Measurements from ENCODE around the gene ZBTB42. TPM values are rescaled to one million over a fixed set of nuclear protein-coding genes. Genes with fewer than 3 reads are reported as not detected.

The ZBTB42 gene
- total RNA-seq, 1 experiment from 2014 or later, result 6.4 TPM

DNA sequence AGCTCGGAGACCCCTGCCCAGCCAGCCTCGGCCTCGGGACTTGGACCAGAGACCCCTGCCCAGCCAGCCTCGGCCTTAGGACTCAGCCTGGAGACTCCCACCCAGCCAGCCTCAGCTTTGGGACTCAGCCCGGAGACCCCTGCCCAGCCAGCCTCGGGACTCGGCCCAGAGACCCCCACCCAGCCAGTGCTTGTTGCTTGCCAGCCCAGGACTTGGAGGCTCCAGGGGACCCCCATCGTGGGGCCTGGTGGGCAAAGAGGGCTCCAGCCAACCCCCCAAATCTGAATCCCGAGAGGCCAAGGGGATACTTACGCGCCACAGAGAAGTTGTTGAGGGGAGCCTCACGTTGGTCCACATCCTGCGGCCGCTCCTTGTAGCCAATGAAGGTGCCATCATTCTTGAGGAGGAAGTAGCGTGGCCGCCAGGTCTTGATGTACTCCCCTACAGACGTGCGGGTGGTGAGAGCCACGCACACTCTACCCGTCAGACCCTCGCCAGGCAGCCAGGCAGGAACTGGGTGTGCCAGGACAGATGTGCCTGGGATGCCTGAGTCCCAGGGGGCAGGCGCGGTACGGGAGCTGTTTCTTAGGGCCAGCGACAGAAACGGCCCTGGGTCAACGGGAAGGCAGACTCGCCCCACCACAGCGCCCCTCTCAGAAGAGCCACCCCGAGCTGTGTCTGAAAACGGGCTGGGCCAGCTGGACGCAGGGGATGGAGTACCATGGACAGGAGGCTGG is 21.0 kb upstream of the ZBTB42 start:
- H3K9me3 Mint-ChIP-seq, result no peaks in the 10 kb centered on the region
- H3K4me3 Mint-ChIP-seq, result no peak overlapping the region
- H3K4me1 Mint-ChIP-seq, result no peaks in the 10 kb centered on the region
- ATAC-seq, result no peak
- peak overlapping the region; percentile 70 for H3K27ac Mint-ChIP-seq
- peaks cover 2% of the 10 kb centered on the region; the same call in 1 of the 2 replicates for H3K36me3 Mint-ChIP-seq
- no peaks in the 10 kb centered on the region for H3K27me3 Mint-ChIP-seq (ENCODE audit: low read depth)
- no peak for DNase-seq (ENCODE audit: low spot score)
- POLR2A ChIA-PET, result no interaction called here
- CTCF ChIA-PET, result interaction anchor here (0.9 to 6.1 kb wide), 4 partner anchors 9 to 46 kb away, joined by 4 to 55 read pairs (median 10); no protein-coding TSS in a partner anchor
- TF ChIP-seq, protein P1, sequence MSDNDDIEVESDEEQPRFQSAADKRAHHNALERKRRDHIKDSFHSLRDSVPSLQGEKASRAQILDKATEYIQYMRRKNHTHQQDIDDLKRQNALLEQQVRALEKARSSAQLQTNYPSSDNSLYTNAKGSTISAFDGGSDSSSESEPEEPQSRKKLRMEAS (CRISPR knock-in tag; IDR thresholded peaks at IDR 0.05), result no peak
- TF ChIP-seq, protein P2, sequence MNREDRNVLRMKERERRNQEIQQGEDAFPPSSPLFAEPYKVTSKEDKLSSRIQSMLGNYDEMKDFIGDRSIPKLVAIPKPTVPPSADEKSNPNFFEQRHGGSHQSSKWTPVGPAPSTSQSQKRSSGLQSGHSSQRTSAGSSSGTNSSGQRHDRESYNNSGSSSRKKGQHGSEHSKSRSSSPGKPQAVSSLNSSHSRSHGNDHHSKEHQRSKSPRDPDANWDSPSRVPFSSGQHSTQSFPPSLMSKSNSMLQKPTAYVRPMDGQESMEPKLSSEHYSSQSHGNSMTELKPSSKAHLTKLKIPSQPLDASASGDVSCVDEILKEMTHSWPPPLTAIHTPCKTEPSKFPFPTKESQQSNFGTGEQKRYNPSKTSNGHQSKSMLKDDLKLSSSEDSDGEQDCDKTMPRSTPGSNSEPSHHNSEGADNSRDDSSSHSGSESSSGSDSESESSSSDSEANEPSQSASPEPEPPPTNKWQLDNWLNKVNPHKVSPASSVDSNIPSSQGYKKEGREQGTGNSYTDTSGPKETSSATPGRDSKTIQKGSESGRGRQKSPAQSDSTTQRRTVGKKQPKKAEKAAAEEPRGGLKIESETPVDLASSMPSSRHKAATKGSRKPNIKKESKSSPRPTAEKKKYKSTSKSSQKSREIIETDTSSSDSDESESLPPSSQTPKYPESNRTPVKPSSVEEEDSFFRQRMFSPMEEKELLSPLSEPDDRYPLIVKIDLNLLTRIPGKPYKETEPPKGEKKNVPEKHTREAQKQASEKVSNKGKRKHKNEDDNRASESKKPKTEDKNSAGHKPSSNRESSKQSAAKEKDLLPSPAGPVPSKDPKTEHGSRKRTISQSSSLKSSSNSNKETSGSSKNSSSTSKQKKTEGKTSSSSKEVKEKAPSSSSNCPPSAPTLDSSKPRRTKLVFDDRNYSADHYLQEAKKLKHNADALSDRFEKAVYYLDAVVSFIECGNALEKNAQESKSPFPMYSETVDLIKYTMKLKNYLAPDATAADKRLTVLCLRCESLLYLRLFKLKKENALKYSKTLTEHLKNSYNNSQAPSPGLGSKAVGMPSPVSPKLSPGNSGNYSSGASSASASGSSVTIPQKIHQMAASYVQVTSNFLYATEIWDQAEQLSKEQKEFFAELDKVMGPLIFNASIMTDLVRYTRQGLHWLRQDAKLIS (CRISPR knock-in tag; IDR thresholded peaks at IDR 0.05; ENCODE audit: borderline replicate concordance), result no peak
- TF ChIP-seq, protein P3, sequence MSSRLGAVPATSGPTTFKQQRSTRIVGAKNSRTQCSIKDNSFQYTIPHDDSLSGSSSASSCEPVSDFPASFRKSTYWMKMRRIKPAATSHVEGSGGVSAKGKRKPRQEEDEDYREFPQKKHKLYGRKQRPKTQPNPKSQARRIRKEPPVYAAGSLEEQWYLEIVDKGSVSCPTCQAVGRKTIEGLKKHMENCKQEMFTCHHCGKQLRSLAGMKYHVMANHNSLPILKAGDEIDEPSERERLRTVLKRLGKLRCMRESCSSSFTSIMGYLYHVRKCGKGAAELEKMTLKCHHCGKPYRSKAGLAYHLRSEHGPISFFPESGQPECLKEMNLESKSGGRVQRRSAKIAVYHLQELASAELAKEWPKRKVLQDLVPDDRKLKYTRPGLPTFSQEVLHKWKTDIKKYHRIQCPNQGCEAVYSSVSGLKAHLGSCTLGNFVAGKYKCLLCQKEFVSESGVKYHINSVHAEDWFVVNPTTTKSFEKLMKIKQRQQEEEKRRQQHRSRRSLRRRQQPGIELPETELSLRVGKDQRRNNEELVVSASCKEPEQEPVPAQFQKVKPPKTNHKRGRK (CRISPR knock-in tag; IDR thresholded peaks at IDR 0.05; ENCODE audit: borderline replicate concordance), result no peak
- TF ChIP-seq ZBTB21 (CRISPR knock-in tag; IDR thresholded peaks at IDR 0.05; ENCODE audit: borderline replicate concordance), result no peak
- TF ChIP-seq TCF7 (CRISPR knock-in tag; IDR thresholded peaks at IDR 0.05; ENCODE audit: low read depth), result no peak
- TF ChIP-seq ATF1 (CRISPR knock-in tag; IDR thresholded peaks at IDR 0.05), result no peak
- TF ChIP-seq, protein P4, sequence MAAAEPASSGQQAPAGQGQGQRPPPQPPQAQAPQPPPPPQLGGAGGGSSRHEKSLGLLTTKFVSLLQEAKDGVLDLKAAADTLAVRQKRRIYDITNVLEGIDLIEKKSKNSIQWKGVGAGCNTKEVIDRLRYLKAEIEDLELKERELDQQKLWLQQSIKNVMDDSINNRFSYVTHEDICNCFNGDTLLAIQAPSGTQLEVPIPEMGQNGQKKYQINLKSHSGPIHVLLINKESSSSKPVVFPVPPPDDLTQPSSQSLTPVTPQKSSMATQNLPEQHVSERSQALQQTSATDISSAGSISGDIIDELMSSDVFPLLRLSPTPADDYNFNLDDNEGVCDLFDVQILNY (CRISPR knock-in tag; IDR thresholded peaks at IDR 0.05), result no peak
- TF ChIP-seq, protein P5, sequence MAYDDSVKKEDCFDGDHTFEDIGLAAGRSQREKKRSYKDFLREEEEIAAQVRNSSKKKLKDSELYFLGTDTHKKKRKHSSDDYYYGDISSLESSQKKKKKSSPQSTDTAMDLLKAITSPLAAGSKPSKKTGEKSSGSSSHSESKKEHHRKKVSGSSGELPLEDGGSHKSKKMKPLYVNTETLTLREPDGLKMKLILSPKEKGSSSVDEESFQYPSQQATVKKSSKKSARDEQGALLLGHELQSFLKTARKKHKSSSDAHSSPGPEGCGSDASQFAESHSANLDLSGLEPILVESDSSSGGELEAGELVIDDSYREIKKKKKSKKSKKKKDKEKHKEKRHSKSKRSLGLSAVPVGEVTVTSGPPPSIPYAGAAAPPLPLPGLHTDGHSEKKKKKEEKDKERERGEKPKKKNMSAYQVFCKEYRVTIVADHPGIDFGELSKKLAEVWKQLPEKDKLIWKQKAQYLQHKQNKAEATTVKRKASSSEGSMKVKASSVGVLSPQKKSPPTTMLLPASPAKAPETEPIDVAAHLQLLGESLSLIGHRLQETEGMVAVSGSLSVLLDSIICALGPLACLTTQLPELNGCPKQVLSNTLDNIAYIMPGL (CRISPR knock-in tag; IDR thresholded peaks at IDR 0.05), result no peak
- TF ChIP-seq, protein P6, sequence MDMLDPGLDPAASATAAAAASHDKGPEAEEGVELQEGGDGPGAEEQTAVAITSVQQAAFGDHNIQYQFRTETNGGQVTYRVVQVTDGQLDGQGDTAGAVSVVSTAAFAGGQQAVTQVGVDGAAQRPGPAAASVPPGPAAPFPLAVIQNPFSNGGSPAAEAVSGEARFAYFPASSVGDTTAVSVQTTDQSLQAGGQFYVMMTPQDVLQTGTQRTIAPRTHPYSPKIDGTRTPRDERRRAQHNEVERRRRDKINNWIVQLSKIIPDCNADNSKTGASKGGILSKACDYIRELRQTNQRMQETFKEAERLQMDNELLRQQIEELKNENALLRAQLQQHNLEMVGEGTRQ (CRISPR knock-in tag; IDR thresholded peaks at IDR 0.05), result no peak
- TF ChIP-seq, protein P7, sequence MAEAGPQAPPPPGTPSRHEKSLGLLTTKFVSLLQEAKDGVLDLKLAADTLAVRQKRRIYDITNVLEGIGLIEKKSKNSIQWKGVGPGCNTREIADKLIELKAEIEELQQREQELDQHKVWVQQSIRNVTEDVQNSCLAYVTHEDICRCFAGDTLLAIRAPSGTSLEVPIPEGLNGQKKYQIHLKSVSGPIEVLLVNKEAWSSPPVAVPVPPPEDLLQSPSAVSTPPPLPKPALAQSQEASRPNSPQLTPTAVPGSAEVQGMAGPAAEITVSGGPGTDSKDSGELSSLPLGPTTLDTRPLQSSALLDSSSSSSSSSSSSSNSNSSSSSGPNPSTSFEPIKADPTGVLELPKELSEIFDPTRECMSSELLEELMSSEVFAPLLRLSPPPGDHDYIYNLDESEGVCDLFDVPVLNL (CRISPR knock-in tag; IDR thresholded peaks at IDR 0.05; ENCODE audit: borderline replicate concordance, low read depth), result no peak
- no peak for TF ChIP-seq TEAD1 (CRISPR knock-in tag; IDR thresholded peaks at IDR 0.05)
- TF ChIP-seq NFE2L1 (CRISPR knock-in tag; IDR thresholded peaks at IDR 0.05), result no peak
- TF ChIP-seq CREM (CRISPR knock-in tag; IDR thresholded peaks at IDR 0.05), result no peak
- TF ChIP-seq HMGA2 (CRISPR knock-in tag; IDR thresholded peaks at IDR 0.05), result no peak
- TF ChIP-seq, protein P8, sequence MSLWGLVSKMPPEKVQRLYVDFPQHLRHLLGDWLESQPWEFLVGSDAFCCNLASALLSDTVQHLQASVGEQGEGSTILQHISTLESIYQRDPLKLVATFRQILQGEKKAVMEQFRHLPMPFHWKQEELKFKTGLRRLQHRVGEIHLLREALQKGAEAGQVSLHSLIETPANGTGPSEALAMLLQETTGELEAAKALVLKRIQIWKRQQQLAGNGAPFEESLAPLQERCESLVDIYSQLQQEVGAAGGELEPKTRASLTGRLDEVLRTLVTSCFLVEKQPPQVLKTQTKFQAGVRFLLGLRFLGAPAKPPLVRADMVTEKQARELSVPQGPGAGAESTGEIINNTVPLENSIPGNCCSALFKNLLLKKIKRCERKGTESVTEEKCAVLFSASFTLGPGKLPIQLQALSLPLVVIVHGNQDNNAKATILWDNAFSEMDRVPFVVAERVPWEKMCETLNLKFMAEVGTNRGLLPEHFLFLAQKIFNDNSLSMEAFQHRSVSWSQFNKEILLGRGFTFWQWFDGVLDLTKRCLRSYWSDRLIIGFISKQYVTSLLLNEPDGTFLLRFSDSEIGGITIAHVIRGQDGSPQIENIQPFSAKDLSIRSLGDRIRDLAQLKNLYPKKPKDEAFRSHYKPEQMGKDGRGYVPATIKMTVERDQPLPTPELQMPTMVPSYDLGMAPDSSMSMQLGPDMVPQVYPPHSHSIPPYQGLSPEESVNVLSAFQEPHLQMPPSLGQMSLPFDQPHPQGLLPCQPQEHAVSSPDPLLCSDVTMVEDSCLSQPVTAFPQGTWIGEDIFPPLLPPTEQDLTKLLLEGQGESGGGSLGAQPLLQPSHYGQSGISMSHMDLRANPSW (CRISPR knock-in tag; conservative IDR thresholded peaks at IDR 0.05; ENCODE audit: low read depth), result no peak
- TF ChIP-seq NR3C1 (CRISPR knock-in tag; conservative IDR thresholded peaks at IDR 0.05; ENCODE audit: low read depth), result no peak

Measured in WTC11 (cell line).